GM10266 (cell line): ENCODE data around the gene SLC35G6.

Source experiments
- DNase-seq: peaks from one replicate; pipeline ENCODE4 v3.0.0; 2012; ENCODE audit errors: extremely low spot score
- TF ChIP-seq, protein P1 (sequence below): IDR thresholded peaks from 2 replicates; pipeline ENCODE4 v1.5.1; 2012; ENCODE audit warnings: mild to moderate bottlenecking, low read depth; ENCODE audit not compliant: control insufficient read depth, insufficient read depth; ENCODE audit errors: missing control alignments

The SLC35G6 gene

DNA sequence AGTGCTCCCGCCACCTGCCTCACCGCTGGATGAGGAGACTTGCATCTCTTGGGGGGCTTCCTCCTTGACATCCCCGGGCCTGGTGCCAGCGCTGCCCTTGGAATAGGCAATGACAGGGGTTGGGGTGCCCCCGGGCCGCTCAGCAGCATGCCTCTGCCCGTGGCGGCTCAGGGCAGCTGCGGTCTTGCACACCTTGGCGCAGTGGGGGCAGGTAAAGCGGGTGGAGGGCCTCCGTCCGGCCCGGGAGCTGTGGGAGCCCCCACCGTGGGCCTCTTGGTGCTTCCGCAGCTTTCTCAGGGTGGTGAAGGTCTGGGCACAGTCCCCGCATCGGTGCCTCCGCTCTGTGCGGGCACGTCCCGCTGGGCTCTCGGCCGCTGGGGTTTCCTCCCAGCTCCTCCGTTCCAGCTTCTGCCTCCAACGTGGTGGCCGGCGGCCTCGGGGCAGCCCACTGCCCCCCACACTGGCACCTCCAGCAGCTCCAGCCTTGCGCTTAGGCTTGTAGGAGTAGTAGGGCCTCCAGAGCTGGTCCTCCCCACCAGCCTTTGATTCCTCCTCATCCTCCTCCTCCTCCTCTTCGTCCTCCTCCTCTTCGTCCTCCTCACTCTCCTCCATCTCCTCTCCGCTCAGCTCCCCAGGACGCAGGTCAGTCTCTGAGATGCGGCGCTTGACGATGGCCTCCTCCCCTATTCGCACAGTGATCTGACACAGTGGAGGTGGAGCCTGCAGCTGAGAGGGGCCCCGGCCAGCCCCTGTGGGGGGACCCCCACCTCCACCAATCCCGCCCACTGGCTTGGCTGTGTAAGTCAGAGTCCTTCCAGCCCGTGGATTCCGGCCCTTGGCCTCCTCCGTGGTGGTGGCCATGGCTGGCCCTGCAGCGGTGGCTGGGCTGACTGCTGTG is 18.5 kb upstream of the SLC35G6 start:
- TF ChIP-seq, protein P1, sequence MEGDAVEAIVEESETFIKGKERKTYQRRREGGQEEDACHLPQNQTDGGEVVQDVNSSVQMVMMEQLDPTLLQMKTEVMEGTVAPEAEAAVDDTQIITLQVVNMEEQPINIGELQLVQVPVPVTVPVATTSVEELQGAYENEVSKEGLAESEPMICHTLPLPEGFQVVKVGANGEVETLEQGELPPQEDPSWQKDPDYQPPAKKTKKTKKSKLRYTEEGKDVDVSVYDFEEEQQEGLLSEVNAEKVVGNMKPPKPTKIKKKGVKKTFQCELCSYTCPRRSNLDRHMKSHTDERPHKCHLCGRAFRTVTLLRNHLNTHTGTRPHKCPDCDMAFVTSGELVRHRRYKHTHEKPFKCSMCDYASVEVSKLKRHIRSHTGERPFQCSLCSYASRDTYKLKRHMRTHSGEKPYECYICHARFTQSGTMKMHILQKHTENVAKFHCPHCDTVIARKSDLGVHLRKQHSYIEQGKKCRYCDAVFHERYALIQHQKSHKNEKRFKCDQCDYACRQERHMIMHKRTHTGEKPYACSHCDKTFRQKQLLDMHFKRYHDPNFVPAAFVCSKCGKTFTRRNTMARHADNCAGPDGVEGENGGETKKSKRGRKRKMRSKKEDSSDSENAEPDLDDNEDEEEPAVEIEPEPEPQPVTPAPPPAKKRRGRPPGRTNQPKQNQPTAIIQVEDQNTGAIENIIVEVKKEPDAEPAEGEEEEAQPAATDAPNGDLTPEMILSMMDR = no peak

GRCh38 chr17:7463372-7463846 is 17.8 kb upstream of the SLC35G6 start:
- DNase-seq = no peak
- TF ChIP-seq, protein P1 = no peak

More for the DNA sequence above, 18.5 kb upstream of the SLC35G6 start:
- no peak for DNase-seq

DNA sequence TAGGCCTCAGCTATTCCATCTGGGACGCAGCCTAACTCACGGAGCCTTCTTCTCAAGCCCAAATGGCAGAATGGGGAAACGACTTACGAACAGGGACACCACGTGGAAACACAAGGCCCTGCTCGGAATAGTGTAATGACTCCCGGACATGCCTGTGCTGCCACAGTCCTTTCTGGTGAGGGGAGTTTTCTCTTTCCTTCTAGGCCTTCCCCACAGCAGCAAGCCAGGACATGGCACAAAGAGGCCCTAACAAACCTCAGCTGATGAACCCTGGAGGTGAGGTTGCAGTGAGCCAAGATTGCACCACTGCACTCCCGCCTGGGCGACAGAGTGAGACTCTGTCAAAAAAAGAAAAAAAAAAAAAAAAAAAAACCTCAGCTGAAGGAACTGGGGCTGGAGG is 17.2 kb upstream of the SLC35G6 start:
- TF ChIP-seq, protein P1 = no peak
- no peak for DNase-seq

GRCh38 chr17:7465597-7466275 is 15.5 kb upstream of the SLC35G6 start:
- TF ChIP-seq, protein P1 = no peak
- DNase-seq = no peak

DNA sequence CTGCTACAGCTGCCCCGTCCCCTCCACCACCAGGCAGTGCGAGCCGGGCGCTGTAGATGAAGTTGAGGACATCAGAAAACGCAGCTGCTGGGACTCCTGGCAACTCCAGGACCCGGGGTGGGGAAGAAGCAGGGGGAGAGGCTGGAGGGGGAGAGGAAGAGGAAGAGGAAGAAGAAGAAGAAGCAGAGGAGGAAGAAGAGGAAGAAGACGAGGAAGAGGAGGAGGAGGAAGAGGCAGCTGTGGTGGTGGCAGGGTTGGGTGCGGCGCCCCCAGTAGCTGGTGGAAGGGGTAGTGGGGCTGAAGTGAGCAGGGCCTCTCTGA is 15.0 kb upstream of the SLC35G6 start:
- TF ChIP-seq, protein P1 = no peak

GRCh38 chr17:7466639-7467341 is 14.5 kb upstream of the SLC35G6 start:
- no peak for DNase-seq
- TF ChIP-seq, protein P1 = no peak

More for the DNA sequence above, 15.0 kb upstream of the SLC35G6 start:
- no peak for DNase-seq
